Pons (tissue), 1 donor: ENCODE data around the gene KCNN2.

Source experiments
- DNase-seq: peaks from one replicate; pipeline ENCODE4 v3.0.0-alpha.2; 2016; ENCODE audit warnings: low spot score

The KCNN2 gene

GRCh38 chr5:114362977-114363761 is 1.3 kb downstream of the KCNN2 start:
- DNase-seq, result no peak

- no peak for DNase-seq
These were observed 2.0 kb downstream of the KCNN2 start for GRCh38 chr5:114363837-114364236.

GRCh38 chr5:114367029-114367428 is 5.2 kb downstream of the KCNN2 start:
- no peak for DNase-seq

- DNase-seq, result no peak
These were observed 8.0 kb downstream of the KCNN2 start for GRCh38 chr5:114369680-114370417.

GRCh38 chr5:114377050-114377844 is 15.4 kb downstream of the KCNN2 start:
- no peak for DNase-seq

- DNase-seq, result no peak
These were observed 16.1 kb downstream of the KCNN2 start for GRCh38 chr5:114377946-114378345.

- no peak for DNase-seq
These were observed 18.9 kb downstream of the KCNN2 start for GRCh38 chr5:114380721-114381120.

GRCh38 chr5:114387433-114387832 is 25.6 kb downstream of the KCNN2 start:
- peak; percentile 55 for DNase-seq

GRCh38 chr5:114390431-114390830 is 28.6 kb downstream of the KCNN2 start:
- DNase-seq, result no peak

GRCh38 chr5:114391321-114391720 is 29.5 kb downstream of the KCNN2 start:
- no peak for DNase-seq

- DNase-seq, result no peak
These were observed 31.3 kb downstream of the KCNN2 start for GRCh38 chr5:114393159-114393558.

GRCh38 chr5:114402206-114402605 is 40.3 kb downstream of the KCNN2 start:
- no peak for DNase-seq

GRCh38 chr5:114407783-114408182 is 45.9 kb downstream of the KCNN2 start:
- DNase-seq, result no peak

- no peak for DNase-seq
These were observed 47.0 kb downstream of the KCNN2 start for GRCh38 chr5:114408847-114409246.

- no peak for DNase-seq
These were observed 49.6 kb downstream of the KCNN2 start for GRCh38 chr5:114411380-114411931.

GRCh38 chr5:114412510-114413171 is 50.8 kb downstream of the KCNN2 start:
- no peak for DNase-seq

- DNase-seq, result peak; percentile 40
These were observed 53.9 kb downstream of the KCNN2 start for GRCh38 chr5:114415760-114416159.

- no peak for DNase-seq
These were observed 54.4 kb downstream of the KCNN2 start for GRCh38 chr5:114416254-114416653.

- DNase-seq, result no peak
These were observed 55.6 kb downstream of the KCNN2 start for GRCh38 chr5:114417519-114417918.

- peak; percentile 40 for DNase-seq
These were observed 56.6 kb downstream of the KCNN2 start for GRCh38 chr5:114418176-114419066.

- DNase-seq, result no peak
These were observed 57.2 kb downstream of the KCNN2 start for GRCh38 chr5:114419067-114419388.
